Measurements from ENCODE around the gene BCL2A1. TPM values are rescaled to one million over a fixed set of nuclear protein-coding genes. Genes with fewer than 3 reads are reported as not detected.
"Not testable (repeated sequence)": the region's sequence is repeated elsewhere in the genome, so short reads cannot be mapped to it uniquely, and the experiment has no call there.

The BCL2A1 gene
- total RNA-seq, 4 donors from 2014 or later = 0.83 to 4.7 (median 2.0) TPM; not detected in 1

- no peak for DNase-seq
- H3K27ac ChIP-seq = no peak overlapping the region
- H3K9me3 ChIP-seq = no peaks in the 10 kb centered on the region
- H3K36me3 ChIP-seq = no peaks in the 10 kb centered on the region
- intact Hi-C loops (cut with DNase I) = no loop called here
- 65 to 80% methylated on average over 4 of the region's 4 CpGs for WGBS, 2 donors
- H3K4me1 ChIP-seq = peaks cover 0 to 3% of the 10 kb centered on the region in 2 donors
- TF ChIP-seq, protein P1, sequence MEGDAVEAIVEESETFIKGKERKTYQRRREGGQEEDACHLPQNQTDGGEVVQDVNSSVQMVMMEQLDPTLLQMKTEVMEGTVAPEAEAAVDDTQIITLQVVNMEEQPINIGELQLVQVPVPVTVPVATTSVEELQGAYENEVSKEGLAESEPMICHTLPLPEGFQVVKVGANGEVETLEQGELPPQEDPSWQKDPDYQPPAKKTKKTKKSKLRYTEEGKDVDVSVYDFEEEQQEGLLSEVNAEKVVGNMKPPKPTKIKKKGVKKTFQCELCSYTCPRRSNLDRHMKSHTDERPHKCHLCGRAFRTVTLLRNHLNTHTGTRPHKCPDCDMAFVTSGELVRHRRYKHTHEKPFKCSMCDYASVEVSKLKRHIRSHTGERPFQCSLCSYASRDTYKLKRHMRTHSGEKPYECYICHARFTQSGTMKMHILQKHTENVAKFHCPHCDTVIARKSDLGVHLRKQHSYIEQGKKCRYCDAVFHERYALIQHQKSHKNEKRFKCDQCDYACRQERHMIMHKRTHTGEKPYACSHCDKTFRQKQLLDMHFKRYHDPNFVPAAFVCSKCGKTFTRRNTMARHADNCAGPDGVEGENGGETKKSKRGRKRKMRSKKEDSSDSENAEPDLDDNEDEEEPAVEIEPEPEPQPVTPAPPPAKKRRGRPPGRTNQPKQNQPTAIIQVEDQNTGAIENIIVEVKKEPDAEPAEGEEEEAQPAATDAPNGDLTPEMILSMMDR (IDR thresholded peaks at IDR 0.05) = no peak
- no peak for TF ChIP-seq POLR2A (IDR thresholded peaks at IDR 0.05)
- H3K27me3 ChIP-seq = no peaks in the 10 kb centered on the region
- H3K4me3 ChIP-seq (replicated peaks in 1 of 3) = no peak overlapping the region
Observed at GRCh38 chr15:79965846-79966630, 5.0 kb downstream of the BCL2A1 start.

DNA sequence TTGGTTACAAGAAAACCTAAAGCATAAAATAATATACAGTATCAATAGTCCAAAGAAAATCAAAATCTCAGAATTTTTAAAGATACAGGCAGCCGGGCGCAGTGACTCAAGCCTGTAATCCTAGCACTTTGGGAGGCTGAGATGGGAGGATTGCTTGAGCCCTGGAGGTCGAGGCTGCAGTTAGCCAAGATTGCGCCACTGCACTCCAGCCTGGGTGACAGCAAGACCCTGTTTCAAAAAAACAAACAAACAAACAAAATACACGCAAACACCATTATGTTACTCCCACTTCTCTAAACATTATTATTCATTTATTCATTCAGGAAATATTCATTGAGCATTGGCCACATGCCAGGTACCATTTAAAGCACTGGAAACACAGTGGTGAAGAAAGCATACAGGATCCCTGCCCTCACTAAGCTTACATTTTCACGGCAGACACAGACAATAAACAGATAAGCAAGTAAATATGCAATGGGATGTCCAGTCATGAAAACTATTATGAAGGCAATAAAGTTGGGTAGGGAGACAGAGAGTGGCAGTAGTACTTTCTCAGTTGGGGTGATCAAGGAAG lies 6.7 kb downstream of the BCL2A1 start:
- H3K36me3 ChIP-seq = no peaks in the 10 kb centered on the region
- intact Hi-C loops (cut with DNase I) = no loop called here
- H3K4me3 ChIP-seq (replicated peaks in 1 of 3) = no peak overlapping the region
- no peak for DNase-seq
- no peaks in the 10 kb centered on the region for H3K9me3 ChIP-seq
- no peak overlapping the region for H3K27ac ChIP-seq
- H3K27me3 ChIP-seq = no peaks in the 10 kb centered on the region
- 94 to 95% methylated on average over 6 of the region's 6 CpGs for WGBS, 2 donors
- no peaks in the 10 kb centered on the region for H3K4me1 ChIP-seq
- no peak for TF ChIP-seq POLR2A (IDR thresholded peaks at IDR 0.05)
- TF ChIP-seq, protein P1 (IDR thresholded peaks at IDR 0.05) = no peak

DNA sequence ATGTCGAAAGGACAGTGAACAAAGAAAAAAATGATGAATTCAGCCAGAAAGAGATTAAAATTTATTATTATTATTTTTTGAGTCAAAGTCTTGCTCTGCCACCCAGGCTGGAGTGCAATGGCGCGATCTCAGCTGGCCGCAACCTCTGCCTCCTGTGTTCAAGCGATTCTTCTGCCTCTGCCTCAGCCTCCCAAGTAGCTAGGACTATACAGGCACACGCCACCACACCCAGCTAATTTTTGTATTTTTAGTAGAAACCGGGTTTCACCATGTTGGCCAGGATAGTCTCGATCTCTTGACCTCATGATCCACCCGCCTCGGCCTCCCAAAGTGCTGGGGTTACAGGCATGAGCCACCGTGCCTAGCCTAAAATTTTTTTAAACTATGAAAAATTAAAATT lies 8.1 kb downstream of the BCL2A1 start:
- WGBS, 2 donors = 97 to 98% methylated on average over 11 of the region's 11 CpGs
- H3K4me1 ChIP-seq; intact Hi-C loops (cut with DNase I); DNase-seq; H3K36me3 ChIP-seq; H3K4me3 ChIP-seq (replicated peaks in 1 of 3); H3K27me3 ChIP-seq; H3K27ac ChIP-seq; H3K9me3 ChIP-seq: not testable (repeated sequence)

GRCh38 chr15:79962178-79962577 lies 8.8 kb downstream of the BCL2A1 start:
- DNase-seq = no peak
- H3K4me1 ChIP-seq = no peaks in the 10 kb centered on the region
- H3K27ac ChIP-seq = no peak overlapping the region
- no peaks in the 10 kb centered on the region for H3K27me3 ChIP-seq
- H3K9me3 ChIP-seq = no peaks in the 10 kb centered on the region
- intact Hi-C loops (cut with DNase I) = no loop called here
- no peaks in the 10 kb centered on the region for H3K36me3 ChIP-seq
- WGBS, 2 donors = 88 to 95% methylated on average over 6 of the region's 6 CpGs
- TF ChIP-seq, protein P1 (IDR thresholded peaks at IDR 0.05) = no peak
- no peak for TF ChIP-seq POLR2A (IDR thresholded peaks at IDR 0.05)
- no peak overlapping the region for H3K4me3 ChIP-seq (replicated peaks in 1 of 3)

DNA sequence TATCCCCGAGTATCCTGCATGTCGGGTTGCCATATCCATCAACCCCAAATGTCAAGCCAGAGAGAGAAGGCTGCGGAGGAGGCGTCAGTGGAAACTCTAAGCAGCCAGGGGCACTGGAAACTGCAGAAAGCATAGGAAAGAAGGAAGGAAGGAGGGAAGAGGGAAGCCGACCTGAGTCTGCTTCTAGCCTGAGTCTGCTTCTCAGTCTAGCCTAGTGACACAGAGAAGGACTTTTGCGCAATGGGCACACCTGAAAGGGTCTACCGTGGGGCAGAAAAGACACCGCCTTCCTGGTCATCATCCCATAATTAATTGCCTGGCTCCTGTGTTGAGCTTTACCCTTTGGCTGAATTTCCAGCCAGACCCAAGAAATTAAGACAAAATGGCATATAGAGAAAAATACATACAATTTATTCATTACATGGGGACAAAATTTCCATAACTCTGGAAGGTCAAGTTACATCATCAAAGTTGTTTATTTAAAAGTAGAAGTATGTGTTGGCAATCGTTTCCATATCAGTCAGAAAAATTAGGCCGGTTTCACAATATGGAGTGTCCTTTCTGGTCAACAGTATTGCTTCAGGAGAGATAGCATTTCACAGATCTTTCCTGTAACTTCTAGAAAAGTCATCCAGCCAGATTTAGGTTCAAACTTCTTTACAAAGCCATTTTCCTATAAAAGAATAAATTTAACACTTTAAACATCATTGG lies 10.3 kb downstream of the BCL2A1 start:
- no peaks in the 10 kb centered on the region for H3K9me3 ChIP-seq
- WGBS, 2 donors = 85 to 86% methylated on average over 10 of the region's 10 CpGs
- TF ChIP-seq, protein P1 (IDR thresholded peaks at IDR 0.05) = no peak
- TF ChIP-seq POLR2A (IDR thresholded peaks at IDR 0.05) = no peak
- no peaks in the 10 kb centered on the region for H3K4me1 ChIP-seq
- H3K27me3 ChIP-seq = no peaks in the 10 kb centered on the region
- intact Hi-C loops (cut with DNase I) = no loop called here
- no peak overlapping the region for H3K4me3 ChIP-seq (replicated peaks in 1 of 3)
- H3K27ac ChIP-seq = no peak overlapping the region
- no peak for DNase-seq
- no peaks in the 10 kb centered on the region for H3K36me3 ChIP-seq
